GDM1 (cell line): Measurements from ENCODE around the gene TPI1.
A peak's percentile ranks its signal among the peaks of the same experiment; 100 is the strongest.

Experiments
- DNase-seq: peaks from one replicate; lab custom pipeline; 2025; lab: John Stamatoyannopoulos, UW

Gene TPI1

GRCh38 chr12:6867413-6868210 lies at the start of gene TPI1:
TPI1 (plus strand) TSS chr12:6867531; CDS start chr12:6867567, 36 bp downstream.
- DNase-seq: peak; percentile 67

- DNase-seq: no peak
Observed at GRCh38 chr12:6817662-6818157, 49.6 kb upstream of the TPI1 start.

- DNase-seq: no peak
Observed at GRCh38 chr12:6818222-6818621, 49.1 kb upstream of the TPI1 start.

- no peak for DNase-seq
Observed at GRCh38 chr12:6818645-6819044, 48.7 kb upstream of the TPI1 start.

- no peak for DNase-seq
Observed at GRCh38 chr12:6819106-6820030, 48.0 kb upstream of the TPI1 start.

- DNase-seq: no peak
Observed at GRCh38 chr12:6820166-6820565, 47.2 kb upstream of the TPI1 start.

- DNase-seq: peak; percentile 46
Observed at GRCh38 chr12:6821591-6822425, 45.5 kb upstream of the TPI1 start, which contains the start of gene GPR162. GPR162 (plus strand) TSS chr12:6821821; CDS start chr12:6823899, 2,078 bp downstream.

GRCh38 chr12:6822426-6823135 lies 44.8 kb upstream of the TPI1 start:
- DNase-seq: no peak

- no peak for DNase-seq
Observed at GRCh38 chr12:6823182-6824084, 43.9 kb upstream of the TPI1 start.

GRCh38 chr12:6824085-6824775 lies 43.1 kb upstream of the TPI1 start:
- DNase-seq: no peak

GRCh38 chr12:6824901-6825381 lies 42.4 kb upstream of the TPI1 start:
- DNase-seq: no peak

GRCh38 chr12:6825398-6826124 lies 41.8 kb upstream of the TPI1 start:
- peak; percentile 67 for DNase-seq

GRCh38 chr12:6826125-6826733 lies 41.1 kb upstream of the TPI1 start:
- no peak for DNase-seq

- DNase-seq: no peak
Observed at GRCh38 chr12:6826734-6827436, 40.4 kb upstream of the TPI1 start.

- peak; percentile 36 for DNase-seq
Observed at GRCh38 chr12:6827437-6827911, 39.9 kb upstream of the TPI1 start.

- no peak for DNase-seq
Observed at GRCh38 chr12:6827982-6828780, 39.1 kb upstream of the TPI1 start, which contains the start of gene P3H3. P3H3 (plus strand) TSS chr12:6828407; CDS start chr12:6828441, 34 bp downstream.
